GM19240 (cell line): ENCODE data around the gene ZNF394.

Source experiments
- DNase-seq: peaks from one replicate; pipeline ENCODE4 v3.0.0; 2011; ENCODE audit warnings: low spot score; ENCODE audit not compliant: insufficient read length

The ZNF394 gene

GRCh38 chr7:99452541-99452940, 47.5 kb downstream of the ZNF394 start:
- DNase-seq: no peak

GRCh38 chr7:99451936-99452335, 48.1 kb downstream of the ZNF394 start:
- no peak for DNase-seq

- DNase-seq: no peak
These were observed 50.8 kb downstream of the ZNF394 start for GRCh38 chr7:99449326-99449725.

GRCh38 chr7:99448855-99449254, 51.2 kb downstream of the ZNF394 start:
- DNase-seq: no peak

- DNase-seq: no peak
These were observed 52.1 kb downstream of the ZNF394 start for GRCh38 chr7:99447943-99448342.

GRCh38 chr7:99446096-99446495, 54.0 kb downstream of the ZNF394 start:
- no peak for DNase-seq
